ENCODE results near the gene DHRS4L2. TPM values are rescaled to one million over a fixed set of nuclear protein-coding genes. Genes with fewer than 3 reads are reported as not detected.
A peak's percentile ranks its signal among the peaks of the same experiment; 100 is the strongest.
"Not testable (repeated sequence)": the region's sequence is repeated elsewhere in the genome, so short reads cannot be mapped to it uniquely, and the experiment has no call there.

DHRS4L2 gene
- total RNA-seq, 1 donor from 2014 or later, result 16.7 TPM

- peak in 1 of 2 donors; percentile 84 for DNase-seq (ENCODE audit: extremely low spot score in 2 of 2)
- H3K27me3 ChIP-seq, result no peaks in the 10 kb centered on the region
- H3K4me3 ChIP-seq, result no peak overlapping the region
- H3K9me3 ChIP-seq, result peaks cover 10% of the 10 kb centered on the region
- no peaks in the 10 kb centered on the region for H3K36me3 ChIP-seq
- H3K4me1 ChIP-seq, result peaks cover 20% of the 10 kb centered on the region
- no peak overlapping the region for H3K27ac ChIP-seq
- intact Hi-C loops (cut with DNase I), result no loop called here
- TF ChIP-seq CTCF (IDR thresholded peaks at IDR 0.05), result no peak
These were observed 44.1 kb downstream of the DHRS4L2 start for GRCh38 chr14:24032727-24033418.

DNA sequence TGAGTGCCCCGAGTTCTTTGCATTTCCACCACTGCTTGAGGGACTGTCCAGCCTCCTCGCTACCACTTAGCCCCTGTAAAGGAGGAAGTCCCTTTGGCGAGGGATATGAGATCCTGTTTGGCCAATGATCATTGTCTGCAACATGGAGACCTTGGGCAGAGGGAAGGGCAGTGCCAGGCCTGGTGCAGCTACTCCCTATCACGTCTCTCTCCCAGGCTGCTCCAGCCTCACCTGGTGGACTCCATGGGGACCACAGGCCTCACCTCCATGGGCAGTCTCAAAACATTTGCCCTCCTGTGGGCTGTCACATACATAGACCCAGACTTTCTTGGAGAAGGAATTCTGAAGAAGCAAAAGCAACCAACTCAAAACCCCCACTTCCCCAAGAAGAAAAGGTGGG is 47.0 kb downstream of the DHRS4L2 start:
- H3K9me3 ChIP-seq, result peaks cover 10% of the 10 kb centered on the region
- peak overlapping the region; percentile 88 for H3K27ac ChIP-seq
- H3K36me3 ChIP-seq; DNase-seq (ENCODE audit: extremely low spot score in 2 of 2); H3K27me3 ChIP-seq; intact Hi-C loops (cut with DNase I): not testable (repeated sequence)
- H3K4me3 ChIP-seq, result peak overlapping the region; percentile 59 to 67
- H3K4me1 ChIP-seq, result peaks cover 20% of the 10 kb centered on the region

DNA sequence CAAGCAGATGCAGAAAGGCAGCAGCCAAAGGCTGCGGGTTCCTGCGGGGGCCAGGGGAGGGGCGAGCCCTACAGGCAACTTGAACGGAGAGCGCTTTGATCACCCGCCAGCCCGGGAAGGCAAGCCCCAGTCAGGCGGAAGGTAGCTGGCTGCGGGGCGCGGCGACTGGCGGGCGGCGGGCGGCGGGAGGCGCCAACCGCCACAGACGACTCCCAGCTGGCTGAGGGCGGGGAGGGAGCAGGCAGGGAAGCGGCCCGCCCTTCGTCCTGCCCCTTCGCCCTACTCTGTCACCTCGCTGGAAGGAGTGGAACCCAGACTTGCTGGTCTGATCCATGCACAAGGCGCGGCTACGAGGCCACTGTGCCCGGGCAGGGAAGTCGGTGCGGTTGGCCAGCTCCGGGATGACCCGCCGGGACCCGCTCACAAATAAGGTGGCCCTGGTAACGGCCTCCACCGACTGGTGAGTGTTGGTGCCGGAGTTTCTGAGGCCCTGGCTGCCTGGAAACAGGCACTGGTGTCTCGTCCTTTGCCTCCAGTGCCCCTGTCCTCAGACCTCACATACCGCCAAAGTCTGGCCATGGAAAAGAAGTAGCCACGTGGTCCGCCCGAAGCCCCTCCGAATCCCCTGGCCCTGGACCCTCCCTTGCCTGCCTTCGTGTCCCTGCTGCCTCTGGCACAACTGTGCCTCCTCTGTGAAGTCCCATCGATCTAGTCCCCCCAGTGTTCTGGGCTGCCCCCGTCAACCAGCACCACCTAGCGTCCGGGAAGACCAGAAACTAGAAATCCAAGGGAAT is 47.6 kb downstream of the DHRS4L2 start:
- peak; percentile 48 to 80 (median 64) for TF ChIP-seq CTCF (IDR thresholded peaks at IDR 0.05)
- TF ChIP-seq POLR2A (IDR thresholded peaks at IDR 0.05), result no peak
- TF ChIP-seq POLR2AphosphoS5 (IDR thresholded peaks at IDR 0.05; ENCODE audit: insufficient read depth in 1 of 2, low read depth in 1 of 2), result peak in 1 of 2 donors; percentile 64
- Histone ChIP-seq H3K4me3 (peak overlapping the region; percentile 59 to 67), H3K36me3 (no peaks in the 10 kb centered on the region), H3K27me3 (no peaks in the 10 kb centered on the region), H3K27ac (peak overlapping the region; percentile 88), H3K9me3 (peaks cover 10% of the 10 kb centered on the region), H3K4me1 (peaks cover 20% of the 10 kb centered on the region)
- intact Hi-C loops (cut with DNase I), result no loop called here
- peak in 1 of 2 donors; percentile 88 for DNase-seq (ENCODE audit: extremely low spot score in 2 of 2)

GRCh38 chr14:24036963-24037657 is 48.4 kb downstream of the DHRS4L2 start:
- DNase-seq (ENCODE audit: extremely low spot score in 2 of 2); intact Hi-C loops (cut with DNase I); H3K9me3 ChIP-seq; H3K36me3 ChIP-seq; H3K27me3 ChIP-seq: not testable (repeated sequence)
- Histone ChIP-seq H3K4me1 (peaks cover 20% of the 10 kb centered on the region), H3K4me3 (peak overlapping the region; percentile 59 to 67), H3K27ac (peak overlapping the region; percentile 88)

GRCh38 chr14:24037658-24038037 is 48.9 kb downstream of the DHRS4L2 start:
- H3K4me3 ChIP-seq, result no peak overlapping the region
- H3K4me1 ChIP-seq, result peaks cover 21% of the 10 kb centered on the region
- H3K36me3 ChIP-seq, result no peaks in the 10 kb centered on the region
- peaks cover 2% of the 10 kb centered on the region for H3K9me3 ChIP-seq
- intact Hi-C loops (cut with DNase I), result no loop called here
- DNase-seq (ENCODE audit: extremely low spot score in 2 of 2), result no peak
- no peak overlapping the region for H3K27ac ChIP-seq
- no peaks in the 10 kb centered on the region for H3K27me3 ChIP-seq
- TF ChIP-seq CTCF (IDR thresholded peaks at IDR 0.05), result no peak
- TF ChIP-seq POLR2A (IDR thresholded peaks at IDR 0.05), result no peak
- TF ChIP-seq POLR2AphosphoS5 (IDR thresholded peaks at IDR 0.05; ENCODE audit: insufficient read depth in 1 of 2, low read depth in 1 of 2), result no peak
